IPS-20b (cell line): ENCODE measurements around the gene SLC44A5.

Experiments used
- H3K27ac ChIP-seq: one replicate; pipeline ENCODE4 v1.5.1; 2013; ENCODE audit warnings: low read length
- H3K27me3 ChIP-seq: 2 replicates; pipeline ENCODE4 v1.6.1; 2013; ENCODE audit warnings: mild to moderate bottlenecking, low read length, inconsistent platforms; ENCODE audit not compliant: insufficient read depth
- H3K36me3 ChIP-seq: 2 replicates; pipeline ENCODE4 v1.6.1; 2013; ENCODE audit warnings: low read depth, mild to moderate bottlenecking, inconsistent platforms, low read length, moderate library complexity; ENCODE audit not compliant: insufficient read depth
- H3K4me1 ChIP-seq: 2 replicates; pipeline ENCODE4 v1.6.1; 2013; ENCODE audit warnings: mild to moderate bottlenecking, control low read depth, inconsistent platforms, low read length, moderate library complexity; ENCODE audit not compliant: insufficient read depth
- H3K4me3 ChIP-seq: 2 replicates; pipeline ENCODE4 v1.5.1; 2013; ENCODE audit warnings: mild to moderate bottlenecking, low read length, inconsistent platforms
- H3K9ac ChIP-seq: 2 replicates; pipeline ENCODE4 v1.6.1; 2013; ENCODE audit warnings: low read depth, mild to moderate bottlenecking, inconsistent platforms, low read length, moderate library complexity
- H3K9me3 ChIP-seq: 2 replicates; pipeline ENCODE4 v1.6.1; 2013; ENCODE audit warnings: mild to moderate bottlenecking, low read depth, low read length, inconsistent platforms; ENCODE audit not compliant: insufficient read depth

SLC44A5 gene

GRCh38 chr1:75472971-75473603 is 137.8 kb downstream of the SLC44A5 start:
- H3K9ac ChIP-seq, result no peak overlapping the region

GRCh38 chr1:75472089-75472970 is 138.6 kb downstream of the SLC44A5 start:
- no peaks in the 10 kb centered on the region for H3K9me3 ChIP-seq

More at GRCh38 chr1:75472971-75473603, 137.8 kb downstream of the SLC44A5 start:
- Histone ChIP-seq H3K27ac (no peak overlapping the region), H3K4me3 (no peak overlapping the region), H3K9me3 (no peaks in the 10 kb centered on the region), H3K4me1 (no peaks in the 10 kb centered on the region), H3K36me3 (no peaks in the 10 kb centered on the region), H3K27me3 (no peaks in the 10 kb centered on the region)

GRCh38 chr1:75471252-75471651 is 139.7 kb downstream of the SLC44A5 start:
- no peaks in the 10 kb centered on the region for H3K4me1 ChIP-seq
- H3K9ac ChIP-seq, result no peak overlapping the region
- H3K27me3 ChIP-seq, result no peaks in the 10 kb centered on the region
- no peak overlapping the region for H3K4me3 ChIP-seq
- no peaks in the 10 kb centered on the region for H3K36me3 ChIP-seq
- no peak overlapping the region for H3K27ac ChIP-seq
- no peaks in the 10 kb centered on the region for H3K9me3 ChIP-seq

More at GRCh38 chr1:75472089-75472970, 138.6 kb downstream of the SLC44A5 start:
- Histone ChIP-seq H3K27me3 (no peaks in the 10 kb centered on the region), H3K4me1 (no peaks in the 10 kb centered on the region), H3K9ac (no peak overlapping the region), H3K27ac (no peak overlapping the region), H3K36me3 (no peaks in the 10 kb centered on the region), H3K4me3 (no peak overlapping the region)

GRCh38 chr1:75470448-75470847 is 140.5 kb downstream of the SLC44A5 start:
- Histone ChIP-seq H3K4me1 (no peaks in the 10 kb centered on the region), H3K36me3 (no peaks in the 10 kb centered on the region), H3K27me3 (no peaks in the 10 kb centered on the region), H3K9me3 (no peaks in the 10 kb centered on the region), H3K4me3 (no peak overlapping the region), H3K27ac (no peak overlapping the region), H3K9ac (no peak overlapping the region)

GRCh38 chr1:75469586-75470173 is 141.2 kb downstream of the SLC44A5 start:
- H3K36me3 ChIP-seq, result no peaks in the 10 kb centered on the region
- no peak overlapping the region for H3K9ac ChIP-seq
- no peak overlapping the region for H3K4me3 ChIP-seq
- no peak overlapping the region for H3K27ac ChIP-seq
- no peaks in the 10 kb centered on the region for H3K27me3 ChIP-seq
- H3K4me1 ChIP-seq, result no peaks in the 10 kb centered on the region
- no peaks in the 10 kb centered on the region for H3K9me3 ChIP-seq

- Histone ChIP-seq H3K9me3 (no peaks in the 10 kb centered on the region), H3K27me3 (no peaks in the 10 kb centered on the region), H3K9ac (no peak overlapping the region), H3K4me1 (no peaks in the 10 kb centered on the region), H3K4me3 (no peak overlapping the region), H3K36me3 (no peaks in the 10 kb centered on the region), H3K27ac (no peak overlapping the region)
Measured at GRCh38 chr1:75461808-75462325, 149.0 kb downstream of the SLC44A5 start.

- Histone ChIP-seq H3K9ac (no peak overlapping the region), H3K9me3 (no peaks in the 10 kb centered on the region), H3K4me3 (no peak overlapping the region), H3K4me1 (no peaks in the 10 kb centered on the region; the same call in 1 of the 2 replicates), H3K27me3 (no peaks in the 10 kb centered on the region), H3K27ac (no peak overlapping the region), H3K36me3 (no peaks in the 10 kb centered on the region)
Measured at GRCh38 chr1:75449998-75450397, 160.9 kb downstream of the SLC44A5 start.

- Histone ChIP-seq H3K9ac (no peak overlapping the region), H3K4me3 (no peak overlapping the region), H3K27me3 (no peaks in the 10 kb centered on the region), H3K36me3 (no peaks in the 10 kb centered on the region), H3K9me3 (no peaks in the 10 kb centered on the region), H3K4me1 (no peaks in the 10 kb centered on the region; the same call in 1 of the 2 replicates), H3K27ac (no peak overlapping the region)
Measured at GRCh38 chr1:75444220-75444619, 166.7 kb downstream of the SLC44A5 start.

- Histone ChIP-seq H3K36me3 (no peaks in the 10 kb centered on the region), H3K9ac (no peak overlapping the region), H3K4me3 (no peak overlapping the region), H3K4me1 (no peaks in the 10 kb centered on the region), H3K27me3 (no peaks in the 10 kb centered on the region), H3K27ac (no peak overlapping the region), H3K9me3 (no peaks in the 10 kb centered on the region)
Measured at GRCh38 chr1:75440274-75440673, 170.6 kb downstream of the SLC44A5 start.

GRCh38 chr1:75438355-75438754 is 172.6 kb downstream of the SLC44A5 start:
- no peak overlapping the region for H3K27ac ChIP-seq
- no peaks in the 10 kb centered on the region for H3K9me3 ChIP-seq
- H3K4me3 ChIP-seq, result no peak overlapping the region
- no peak overlapping the region for H3K9ac ChIP-seq
- no peaks in the 10 kb centered on the region for H3K36me3 ChIP-seq
- no peaks in the 10 kb centered on the region for H3K27me3 ChIP-seq
- H3K4me1 ChIP-seq, result no peaks in the 10 kb centered on the region

GRCh38 chr1:75431843-75432242 is 179.1 kb downstream of the SLC44A5 start:
- no peak overlapping the region for H3K27ac ChIP-seq
- no peak overlapping the region for H3K9ac ChIP-seq
- no peaks in the 10 kb centered on the region for H3K27me3 ChIP-seq
- no peaks in the 10 kb centered on the region for H3K4me1 ChIP-seq
- no peaks in the 10 kb centered on the region for H3K9me3 ChIP-seq
- no peaks in the 10 kb centered on the region for H3K36me3 ChIP-seq
- no peak overlapping the region for H3K4me3 ChIP-seq
